Muscle of leg (tissue), 11 donors: ENCODE measurements around the gene EGFR. TPM values are rescaled to one million over a fixed set of nuclear protein-coding genes. Genes with fewer than 3 reads are reported as not detected.
A peak's percentile ranks its signal among the peaks of the same experiment; 100 is the strongest.

Experiments used
- DNase-seq: peaks from one replicate; pipeline ENCODE4 v3.0.0; 2013
- H3K27ac ChIP-seq: one replicate; pipeline ENCODE4 v1.5.1; 2013; ENCODE audit warnings: mild to moderate bottlenecking, low read length, control low read depth
- H3K27me3 ChIP-seq: one replicate; pipeline ENCODE4 v1.6.1; 2013; ENCODE audit warnings: low read length; ENCODE audit not compliant: control insufficient read depth, insufficient read depth
- H3K36me3 ChIP-seq: one replicate; pipeline ENCODE4 v1.6.1; 2013; ENCODE audit warnings: low read length; ENCODE audit not compliant: control insufficient read depth, insufficient read depth
- H3K4me1 ChIP-seq: one replicate; pipeline ENCODE4 v1.6.1; 2013; ENCODE audit warnings: low read length; ENCODE audit not compliant: control insufficient read depth, insufficient read depth
- H3K4me3 ChIP-seq: one replicate; pipeline ENCODE4 v1.5.1; 2013; ENCODE audit warnings: low read length, control low read depth
- H3K9me3 ChIP-seq: replicated peaks from 2 replicates; pipeline ENCODE4 v1.6.1; 2013; ENCODE audit warnings: low read depth, low read length; ENCODE audit not compliant: control insufficient read depth
- WGBS: methylation state at CpG from one replicate; pipeline ENCODE4 v1.1.5; 2013; ENCODE audit warnings: missing lambda C conversion rate; ENCODE audit not compliant: insufficient coverage; 5-methylcytosine and 5-hydroxymethylcytosine counted together
- polyA plus RNA-seq, 8 donors: library from polyadenylated mRNA; unstranded; fragments of 120-200 nt; gene quantifications; one replicate each; pipeline versions ENCODE4 v1.2.1 to v1.2.3, GENCODE V29; 2013; ENCODE audit warnings: inconsistent platforms in 1 of 8, low replicate concordance in 1 of 8; ENCODE audit not compliant: insufficient read length in 8 of 8, insufficient read depth in 1 of 8
- total RNA-seq: library from RNA; stranded (reverse); fragments of 120-200 nt; gene quantifications from one replicate; pipeline ENCODE4 v1.2.4, GENCODE V29; 2013

EGFR gene
- total and polyA plus RNA-seq, 9 donors: 18.6 to 42.8 (median 25.5) TPM

GRCh38 chr7:55249332-55249731 lies 230.5 kb downstream of the EGFR start:
- H3K9me3 ChIP-seq: no peaks in the 10 kb centered on the region
- peaks cover 22% of the 10 kb centered on the region for H3K27me3 ChIP-seq
- no peak overlapping the region for H3K27ac ChIP-seq
- WGBS: 0% methylated on average over 1 of the region's 8 CpGs
- H3K4me3 ChIP-seq: no peak overlapping the region
- H3K36me3 ChIP-seq: no peaks in the 10 kb centered on the region
- DNase-seq: peak; percentile 29
- peaks cover 20% of the 10 kb centered on the region for H3K4me1 ChIP-seq

- Histone ChIP-seq H3K4me3 (no peak overlapping the region), H3K9me3 (no peaks in the 10 kb centered on the region), H3K36me3 (no peaks in the 10 kb centered on the region), H3K27ac (no peak overlapping the region), H3K27me3 (peaks cover 26% of the 10 kb centered on the region), H3K4me1 (peaks cover 15% of the 10 kb centered on the region)
- WGBS: 61% methylated on average over 3 of the region's 7 CpGs
- DNase-seq: no peak
These were observed 231.5 kb downstream of the EGFR start for GRCh38 chr7:55250313-55250712.

GRCh38 chr7:55251313-55251712 lies 232.5 kb downstream of the EGFR start:
- Histone ChIP-seq H3K4me1 (peaks cover 12% of the 10 kb centered on the region), H3K27me3 (peaks cover 32% of the 10 kb centered on the region), H3K9me3 (no peaks in the 10 kb centered on the region), H3K4me3 (no peak overlapping the region), H3K36me3 (no peaks in the 10 kb centered on the region), H3K27ac (no peak overlapping the region)
- no peak for DNase-seq
- WGBS: 81% methylated on average over 3 of the region's 3 CpGs

- no peak for DNase-seq
- 86% methylated on average over 6 of the region's 7 CpGs for WGBS
- peaks cover 12% of the 10 kb centered on the region for H3K4me1 ChIP-seq
- peaks cover 32% of the 10 kb centered on the region for H3K27me3 ChIP-seq
- H3K4me3 ChIP-seq: no peak overlapping the region
- H3K9me3 ChIP-seq: no peaks in the 10 kb centered on the region
- no peaks in the 10 kb centered on the region for H3K36me3 ChIP-seq
- H3K27ac ChIP-seq: no peak overlapping the region
These were observed 233.1 kb downstream of the EGFR start for GRCh38 chr7:55251911-55252310.

GRCh38 chr7:55252386-55252785 lies 233.6 kb downstream of the EGFR start:
- Histone ChIP-seq H3K27ac (no peak overlapping the region), H3K9me3 (no peaks in the 10 kb centered on the region), H3K4me3 (no peak overlapping the region), H3K27me3 (peaks cover 32% of the 10 kb centered on the region), H3K4me1 (peaks cover 12% of the 10 kb centered on the region), H3K36me3 (no peaks in the 10 kb centered on the region)
- no peak for DNase-seq

GRCh38 chr7:55253188-55253587 lies 234.4 kb downstream of the EGFR start:
- Histone ChIP-seq H3K4me3 (no peak overlapping the region), H3K36me3 (no peaks in the 10 kb centered on the region), H3K27ac (no peak overlapping the region), H3K9me3 (no peaks in the 10 kb centered on the region), H3K4me1 (peaks cover 12% of the 10 kb centered on the region), H3K27me3 (peaks cover 32% of the 10 kb centered on the region)
- DNase-seq: no peak
- 97% methylated on average over 2 of the region's 3 CpGs for WGBS

GRCh38 chr7:55254242-55254595 lies 235.4 kb downstream of the EGFR start:
- Histone ChIP-seq H3K4me1 (peaks cover 12% of the 10 kb centered on the region), H3K27ac (no peak overlapping the region), H3K9me3 (no peaks in the 10 kb centered on the region), H3K4me3 (peak overlapping the region; percentile 58), H3K36me3 (no peaks in the 10 kb centered on the region), H3K27me3 (peaks cover 36% of the 10 kb centered on the region)
- DNase-seq: no peak
- 24% methylated on average over 20 of the region's 21 CpGs for WGBS

- Histone ChIP-seq H3K27me3 (peaks cover 36% of the 10 kb centered on the region), H3K36me3 (no peaks in the 10 kb centered on the region), H3K4me3 (peak overlapping the region; percentile 58), H3K27ac (no peak overlapping the region), H3K9me3 (no peaks in the 10 kb centered on the region), H3K4me1 (peaks cover 12% of the 10 kb centered on the region)
- peak; percentile 89 for DNase-seq
- under 1% methylated on average over 71 of the region's 80 CpGs for WGBS
These were observed 236.0 kb downstream of the EGFR start for GRCh38 chr7:55254596-55255495.

- DNase-seq: peak; percentile 91
- Histone ChIP-seq H3K9me3 (no peaks in the 10 kb centered on the region), H3K36me3 (no peaks in the 10 kb centered on the region), H3K27me3 (peaks cover 36% of the 10 kb centered on the region), H3K4me3 (peak overlapping the region; percentile 58), H3K4me1 (peaks cover 12% of the 10 kb centered on the region), H3K27ac (no peak overlapping the region)
- WGBS: 20% methylated on average over 41 of the region's 43 CpGs
These were observed 237.0 kb downstream of the EGFR start for GRCh38 chr7:55255496-55256445.

- Histone ChIP-seq H3K4me1 (peaks cover 12% of the 10 kb centered on the region), H3K36me3 (no peaks in the 10 kb centered on the region), H3K27me3 (peaks cover 21% of the 10 kb centered on the region), H3K4me3 (no peak overlapping the region), H3K9me3 (peaks cover 2% of the 10 kb centered on the region), H3K27ac (no peak overlapping the region)
- WGBS: 80% methylated on average over 4 of the region's 9 CpGs
- no peak for DNase-seq
These were observed 239.8 kb downstream of the EGFR start for GRCh38 chr7:55258631-55259030.
